Measurements from ENCODE around the gene DCDC2. TPM values are rescaled to one million over a fixed set of nuclear protein-coding genes. Genes with fewer than 3 reads are reported as not detected.
"Not testable (repeated sequence)": the region's sequence is repeated elsewhere in the genome, so short reads cannot be mapped to it uniquely, and the experiment has no call there.

Gene DCDC2
- total RNA-seq, 1 experiment from 2014 or later = 0.26 TPM

GRCh38 chr6:24307881-24308280 is 50.0 kb downstream of the DCDC2 start:
- H3K79me2 ChIP-seq (ENCODE audit: low read length) = no peaks in the 10 kb centered on the region
- H3K4me2 ChIP-seq (ENCODE audit: low read depth, low read length, poor library complexity, severe bottlenecking) = no peak overlapping the region
- H3K27me3 ChIP-seq (ENCODE audit: low read length) = no peaks in the 10 kb centered on the region
- no peak overlapping the region for H2AFZ ChIP-seq (ENCODE audit: low read length)
- DNase-seq = no peak
- no peaks in the 10 kb centered on the region for H4K20me1 ChIP-seq (ENCODE audit: insufficient read depth, low read depth, low read length)
- H3K9me2 ChIP-seq (replicated peaks; ENCODE audit: insufficient read depth, low read length) = no peaks in the 10 kb centered on the region
- H3K27ac ChIP-seq (ENCODE audit: low read length) = no peak overlapping the region
- H3K4me3 ChIP-seq (ENCODE audit: low read length) = no peak overlapping the region
- no peaks in the 10 kb centered on the region for H3K36me3 ChIP-seq (ENCODE audit: insufficient read depth, low read length)
- H3K9ac ChIP-seq (ENCODE audit: low read length) = no peak overlapping the region
- H3K9me3 ChIP-seq (ENCODE audit: low read length) = no peaks in the 10 kb centered on the region
- no peaks in the 10 kb centered on the region for H3K4me1 ChIP-seq (ENCODE audit: low read length)

- Histone ChIP-seq H3K9ac (ENCODE audit: low read length) (no peak overlapping the region), H3K4me1 (ENCODE audit: low read length) (no peaks in the 10 kb centered on the region), H3K9me3 (ENCODE audit: low read length) (no peaks in the 10 kb centered on the region), H3K9me2 (replicated peaks; ENCODE audit: insufficient read depth, low read length) (no peaks in the 10 kb centered on the region), H3K27me3 (ENCODE audit: low read length) (no peaks in the 10 kb centered on the region), H3K27ac (ENCODE audit: low read length) (no peak overlapping the region), H3K36me3 (ENCODE audit: insufficient read depth, low read length) (no peaks in the 10 kb centered on the region), H3K4me3 (ENCODE audit: low read length) (no peak overlapping the region), H3K79me2 (ENCODE audit: low read length) (no peaks in the 10 kb centered on the region), H2AFZ (ENCODE audit: low read length) (no peak overlapping the region), H4K20me1 (ENCODE audit: insufficient read depth, low read depth, low read length) (no peaks in the 10 kb centered on the region), H3K4me2 (ENCODE audit: low read depth, low read length, poor library complexity, severe bottlenecking) (no peak overlapping the region)
- no peak for DNase-seq
Measured at GRCh38 chr6:24306936-24307335, 50.9 kb downstream of the DCDC2 start.

- H3K36me3 ChIP-seq (ENCODE audit: insufficient read depth, low read length) = no peaks in the 10 kb centered on the region
- no peaks in the 10 kb centered on the region for H3K9me2 ChIP-seq (replicated peaks; ENCODE audit: insufficient read depth, low read length)
- no peak for DNase-seq
- no peak overlapping the region for H3K4me3 ChIP-seq (ENCODE audit: low read length)
- no peaks in the 10 kb centered on the region for H3K4me1 ChIP-seq (ENCODE audit: low read length)
- H3K27me3 ChIP-seq (ENCODE audit: low read length) = no peaks in the 10 kb centered on the region
- H3K9ac ChIP-seq (ENCODE audit: low read length) = no peak overlapping the region
- no peak overlapping the region for H3K27ac ChIP-seq (ENCODE audit: low read length)
- H4K20me1 ChIP-seq (ENCODE audit: insufficient read depth, low read depth, low read length) = no peaks in the 10 kb centered on the region
- no peak overlapping the region for H3K4me2 ChIP-seq (ENCODE audit: low read depth, low read length, poor library complexity, severe bottlenecking)
- no peaks in the 10 kb centered on the region for H3K9me3 ChIP-seq (ENCODE audit: low read length)
- H2AFZ ChIP-seq (ENCODE audit: low read length) = no peak overlapping the region
- no peaks in the 10 kb centered on the region for H3K79me2 ChIP-seq (ENCODE audit: low read length)
Measured at GRCh38 chr6:24306038-24306437, 51.8 kb downstream of the DCDC2 start.

GRCh38 chr6:24296944-24297343 is 60.9 kb downstream of the DCDC2 start:
- Histone ChIP-seq H4K20me1 (ENCODE audit: insufficient read depth, low read depth, low read length) (no peaks in the 10 kb centered on the region), H3K4me3 (ENCODE audit: low read length) (no peak overlapping the region), H3K79me2 (ENCODE audit: low read length) (no peaks in the 10 kb centered on the region), H3K9me2 (replicated peaks; ENCODE audit: insufficient read depth, low read length) (no peaks in the 10 kb centered on the region), H3K4me2 (ENCODE audit: low read depth, low read length, poor library complexity, severe bottlenecking) (no peak overlapping the region), H2AFZ (ENCODE audit: low read length) (no peak overlapping the region), H3K9ac (ENCODE audit: low read length) (no peak overlapping the region), H3K4me1 (ENCODE audit: low read length) (no peaks in the 10 kb centered on the region), H3K9me3 (ENCODE audit: low read length) (no peaks in the 10 kb centered on the region), H3K27me3 (ENCODE audit: low read length) (no peaks in the 10 kb centered on the region), H3K27ac (ENCODE audit: low read length) (no peak overlapping the region), H3K36me3 (ENCODE audit: insufficient read depth, low read length) (no peaks in the 10 kb centered on the region)
- DNase-seq = no peak

GRCh38 chr6:24293852-24294251 is 64.0 kb downstream of the DCDC2 start:
- H2AFZ ChIP-seq (ENCODE audit: low read length); H3K36me3 ChIP-seq (ENCODE audit: insufficient read depth, low read length); DNase-seq; H3K79me2 ChIP-seq (ENCODE audit: low read length); H3K4me2 ChIP-seq (ENCODE audit: low read depth, low read length, poor library complexity, severe bottlenecking); H3K9ac ChIP-seq (ENCODE audit: low read length); H4K20me1 ChIP-seq (ENCODE audit: insufficient read depth, low read depth, low read length); H3K4me1 ChIP-seq (ENCODE audit: low read length); H3K27me3 ChIP-seq (ENCODE audit: low read length); H3K9me2 ChIP-seq (replicated peaks; ENCODE audit: insufficient read depth, low read length); H3K27ac ChIP-seq (ENCODE audit: low read length); H3K9me3 ChIP-seq (ENCODE audit: low read length); H3K4me3 ChIP-seq (ENCODE audit: low read length): not testable (repeated sequence)

- Histone ChIP-seq H3K4me1 (ENCODE audit: low read length) (peaks cover 15% of the 10 kb centered on the region), H3K27me3 (ENCODE audit: low read length) (no peaks in the 10 kb centered on the region), H3K36me3 (ENCODE audit: insufficient read depth, low read length) (no peaks in the 10 kb centered on the region), H4K20me1 (ENCODE audit: insufficient read depth, low read depth, low read length) (no peaks in the 10 kb centered on the region), H3K4me2 (ENCODE audit: low read depth, low read length, poor library complexity, severe bottlenecking) (no peak overlapping the region), H2AFZ (ENCODE audit: low read length) (no peak overlapping the region), H3K9ac (ENCODE audit: low read length) (no peak overlapping the region), H3K27ac (ENCODE audit: low read length) (no peak overlapping the region), H3K79me2 (ENCODE audit: low read length) (no peaks in the 10 kb centered on the region), H3K9me2 (replicated peaks; ENCODE audit: insufficient read depth, low read length) (no peaks in the 10 kb centered on the region), H3K9me3 (ENCODE audit: low read length) (no peaks in the 10 kb centered on the region), H3K4me3 (ENCODE audit: low read length) (no peak overlapping the region)
- no peak for DNase-seq
Measured at GRCh38 chr6:24287239-24287638, 70.6 kb downstream of the DCDC2 start.

GRCh38 chr6:24284006-24284405 is 73.9 kb downstream of the DCDC2 start:
- no peak overlapping the region for H3K9ac ChIP-seq (ENCODE audit: low read length)

GRCh38 chr6:24283043-24283985 is 74.5 kb downstream of the DCDC2 start:
- Histone ChIP-seq H3K9ac (ENCODE audit: low read length) (no peak overlapping the region), H3K79me2 (ENCODE audit: low read length) (no peaks in the 10 kb centered on the region), H3K27ac (ENCODE audit: low read length) (no peak overlapping the region), H3K4me1 (ENCODE audit: low read length) (peaks cover 15% of the 10 kb centered on the region), H3K9me2 (replicated peaks; ENCODE audit: insufficient read depth, low read length) (no peaks in the 10 kb centered on the region), H4K20me1 (ENCODE audit: insufficient read depth, low read depth, low read length) (no peaks in the 10 kb centered on the region), H3K4me2 (ENCODE audit: low read depth, low read length, poor library complexity, severe bottlenecking) (peak overlapping the region; percentile 45), H3K4me3 (ENCODE audit: low read length) (no peak overlapping the region), H2AFZ (ENCODE audit: low read length) (no peak overlapping the region), H3K36me3 (ENCODE audit: insufficient read depth, low read length) (no peaks in the 10 kb centered on the region), H3K9me3 (ENCODE audit: low read length) (no peaks in the 10 kb centered on the region), H3K27me3 (ENCODE audit: low read length) (no peaks in the 10 kb centered on the region)
- DNase-seq = peak; percentile 84

More at GRCh38 chr6:24284006-24284405, 73.9 kb downstream of the DCDC2 start:
- H4K20me1 ChIP-seq (ENCODE audit: insufficient read depth, low read depth, low read length) = no peaks in the 10 kb centered on the region
- H3K27me3 ChIP-seq (ENCODE audit: low read length) = no peaks in the 10 kb centered on the region
- H3K4me3 ChIP-seq (ENCODE audit: low read length) = no peak overlapping the region
- H3K9me2 ChIP-seq (replicated peaks; ENCODE audit: insufficient read depth, low read length) = no peaks in the 10 kb centered on the region
- H3K79me2 ChIP-seq (ENCODE audit: low read length) = no peaks in the 10 kb centered on the region
- no peak overlapping the region for H2AFZ ChIP-seq (ENCODE audit: low read length)
- H3K4me1 ChIP-seq (ENCODE audit: low read length) = peaks cover 15% of the 10 kb centered on the region
- no peak overlapping the region for H3K27ac ChIP-seq (ENCODE audit: low read length)
- peak overlapping the region; percentile 45 for H3K4me2 ChIP-seq (ENCODE audit: low read depth, low read length, poor library complexity, severe bottlenecking)
- no peaks in the 10 kb centered on the region for H3K9me3 ChIP-seq (ENCODE audit: low read length)
- DNase-seq = peak; percentile 55
- H3K36me3 ChIP-seq (ENCODE audit: insufficient read depth, low read length) = no peaks in the 10 kb centered on the region
